ENCODE measurements around the gene CEP57L1. TPM values are rescaled to one million over a fixed set of nuclear protein-coding genes. Genes with fewer than 3 reads are reported as not detected.

Gene CEP57L1
- total RNA-seq, result 10 to 100 TPM; 14.4 to 29.3 TPM

- DNase-seq (ENCODE audit: low spot score) (peak; percentile 96), ATAC-seq (peak; percentile 88 to 89)
- no peaks in the 10 kb centered on the region for H3K27me3 Mint-ChIP-seq
- H3K4me1 Mint-ChIP-seq (ENCODE audit: low read depth in 2 of 2), result peaks cover 35 to 55% of the 10 kb centered on the region in 2 donors
- H3K27ac Mint-ChIP-seq, result peak within 1 kb of the TSS; percentile 94 to 96
- H3K9me3 Mint-ChIP-seq, result no peaks in the 10 kb centered on the region
- H3K4me3 Mint-ChIP-seq, result peak within 1 kb of the TSS; percentile 96
- H3K36me3 Mint-ChIP-seq, result peaks cover 5% of the 10 kb centered on the region
Measured at GRCh38 chr6:109095036-109095834, at the start of gene CEP57L1. Gene CEP57L1 (plus strand): TSS chr6:109095507. CDS start chr6:109145222, 49,715 bp downstream.

- Mint-ChIP-seq H3K27me3 (no peaks in the 10 kb centered on the region), H3K4me3 (no peak overlapping the region), H3K9me3 (no peaks in the 10 kb centered on the region), H3K36me3 (no peaks in the 10 kb centered on the region), H3K27ac (peak overlapping the region in 1 of 2 donors; percentile 63), H3K4me1 (ENCODE audit: low read depth in 2 of 2) (peaks cover 27 to 32% of the 10 kb centered on the region in 2 donors)
- ATAC-seq, result no peak
- no peak for DNase-seq (ENCODE audit: low spot score)
Measured at GRCh38 chr6:109048176-109048575, 47.1 kb upstream of the CEP57L1 start.

GRCh38 chr6:109048670-109049415 is 46.5 kb upstream of the CEP57L1 start:
- H3K27ac Mint-ChIP-seq, result no peak overlapping the region
- H3K4me3 Mint-ChIP-seq, result no peak overlapping the region
- no peaks in the 10 kb centered on the region for H3K36me3 Mint-ChIP-seq
- H3K4me1 Mint-ChIP-seq (ENCODE audit: low read depth in 2 of 2), result peaks cover 27 to 34% of the 10 kb centered on the region in 2 donors
- ATAC-seq (no peak), DNase-seq (ENCODE audit: low spot score) (no peak)
- no peaks in the 10 kb centered on the region for H3K9me3 Mint-ChIP-seq
- H3K27me3 Mint-ChIP-seq, result no peaks in the 10 kb centered on the region

GRCh38 chr6:109050012-109050411 is 45.3 kb upstream of the CEP57L1 start:
- no peak for ATAC-seq
- no peak overlapping the region for H3K4me3 Mint-ChIP-seq
- H3K27ac Mint-ChIP-seq, result no peak overlapping the region

GRCh38 chr6:109050447-109051102 is 44.7 kb upstream of the CEP57L1 start:
- H3K9me3 Mint-ChIP-seq, result no peaks in the 10 kb centered on the region
- H3K4me3 Mint-ChIP-seq, result no peak overlapping the region
- ATAC-seq (no peak), DNase-seq (ENCODE audit: low spot score) (no peak)
- H3K27ac Mint-ChIP-seq, result no peak overlapping the region
- H3K36me3 Mint-ChIP-seq, result no peaks in the 10 kb centered on the region
- peaks cover 20 to 29% of the 10 kb centered on the region in 2 donors for H3K4me1 Mint-ChIP-seq (ENCODE audit: low read depth in 2 of 2)
- no peaks in the 10 kb centered on the region for H3K27me3 Mint-ChIP-seq

More at GRCh38 chr6:109050012-109050411, 45.3 kb upstream of the CEP57L1 start:
- no peak for DNase-seq (ENCODE audit: low spot score)
- Mint-ChIP-seq H3K9me3 (no peaks in the 10 kb centered on the region), H3K36me3 (no peaks in the 10 kb centered on the region), H3K27me3 (no peaks in the 10 kb centered on the region), H3K4me1 (ENCODE audit: low read depth in 2 of 2) (peaks cover 26 to 34% of the 10 kb centered on the region in 2 donors)

GRCh38 chr6:109051301-109052017 is 43.8 kb upstream of the CEP57L1 start:
- Mint-ChIP-seq H3K4me3 (no peak overlapping the region), H3K36me3 (no peaks in the 10 kb centered on the region), H3K27ac (no peak overlapping the region), H3K9me3 (no peaks in the 10 kb centered on the region), H3K27me3 (no peaks in the 10 kb centered on the region), H3K4me1 (ENCODE audit: low read depth in 2 of 2) (peaks cover 20 to 27% of the 10 kb centered on the region in 2 donors)
- no peak for DNase-seq (ENCODE audit: low spot score)
- ATAC-seq, result no peak

GRCh38 chr6:109052018-109052651 is 43.2 kb upstream of the CEP57L1 start:
- no peak for DNase-seq (ENCODE audit: low spot score)
- peak overlapping the region in 1 of 2 donors; percentile 17 for H3K27ac Mint-ChIP-seq
- no peaks in the 10 kb centered on the region for H3K36me3 Mint-ChIP-seq
- H3K4me3 Mint-ChIP-seq, result no peak overlapping the region
- ATAC-seq, result no peak
- no peaks in the 10 kb centered on the region for H3K27me3 Mint-ChIP-seq
- H3K9me3 Mint-ChIP-seq, result no peaks in the 10 kb centered on the region
- peaks cover 25 to 33% of the 10 kb centered on the region in 2 donors for H3K4me1 Mint-ChIP-seq (ENCODE audit: low read depth in 2 of 2)

GRCh38 chr6:109052852-109053251 is 42.5 kb upstream of the CEP57L1 start:
- H3K27me3 Mint-ChIP-seq, result no peaks in the 10 kb centered on the region
- peaks cover 25 to 33% of the 10 kb centered on the region in 2 donors for H3K4me1 Mint-ChIP-seq (ENCODE audit: low read depth in 2 of 2)
- H3K27ac Mint-ChIP-seq, result peak overlapping the region in 1 of 2 donors; percentile 17
- no peaks in the 10 kb centered on the region for H3K36me3 Mint-ChIP-seq
- DNase-seq (ENCODE audit: low spot score) (no peak), ATAC-seq (no peak)
- no peaks in the 10 kb centered on the region for H3K9me3 Mint-ChIP-seq
- H3K4me3 Mint-ChIP-seq, result no peak overlapping the region

- no peak overlapping the region for H3K4me3 Mint-ChIP-seq
Measured at GRCh38 chr6:109053336-109053735, 42.0 kb upstream of the CEP57L1 start.

GRCh38 chr6:109055771-109056235 is 39.5 kb upstream of the CEP57L1 start:
- Mint-ChIP-seq H3K27ac (no peak overlapping the region), H3K4me1 (ENCODE audit: low read depth in 2 of 2) (peaks cover 27 to 40% of the 10 kb centered on the region in 2 donors), H3K27me3 (no peaks in the 10 kb centered on the region), H3K36me3 (no peaks in the 10 kb centered on the region), H3K4me3 (no peak overlapping the region), H3K9me3 (no peaks in the 10 kb centered on the region)
- no peak for DNase-seq (ENCODE audit: low spot score)
- no peak for ATAC-seq

More at GRCh38 chr6:109053336-109053735, 42.0 kb upstream of the CEP57L1 start:
- no peak for DNase-seq (ENCODE audit: low spot score)
- H3K27me3 Mint-ChIP-seq, result no peaks in the 10 kb centered on the region
- H3K27ac Mint-ChIP-seq, result peak overlapping the region in 1 of 2 donors; percentile 17
- ATAC-seq, result no peak
- no peaks in the 10 kb centered on the region for H3K36me3 Mint-ChIP-seq
- no peaks in the 10 kb centered on the region for H3K9me3 Mint-ChIP-seq
- peaks cover 23 to 30% of the 10 kb centered on the region in 2 donors for H3K4me1 Mint-ChIP-seq (ENCODE audit: low read depth in 2 of 2)

GRCh38 chr6:109056661-109057060 is 38.6 kb upstream of the CEP57L1 start:
- Mint-ChIP-seq H3K27ac (peak overlapping the region in 1 of 2 donors; percentile 22), H3K9me3 (no peaks in the 10 kb centered on the region), H3K36me3 (no peaks in the 10 kb centered on the region), H3K27me3 (no peaks in the 10 kb centered on the region), H3K4me1 (ENCODE audit: low read depth in 2 of 2) (peaks cover 26 to 40% of the 10 kb centered on the region in 2 donors), H3K4me3 (no peak overlapping the region)
- ATAC-seq (no peak), DNase-seq (ENCODE audit: low spot score) (no peak)

GRCh38 chr6:109058620-109059019 is 36.7 kb upstream of the CEP57L1 start:
- DNase-seq (ENCODE audit: low spot score), result no peak
- H3K27me3 Mint-ChIP-seq, result no peaks in the 10 kb centered on the region
- no peaks in the 10 kb centered on the region for H3K36me3 Mint-ChIP-seq
- H3K9me3 Mint-ChIP-seq, result no peaks in the 10 kb centered on the region
- ATAC-seq, result no peak
- H3K4me1 Mint-ChIP-seq (ENCODE audit: low read depth in 2 of 2), result peaks cover 27 to 41% of the 10 kb centered on the region in 2 donors
- H3K27ac Mint-ChIP-seq, result peak overlapping the region in 1 of 2 donors; percentile 84
- peak overlapping the region; percentile 48 for H3K4me3 Mint-ChIP-seq

Data from natural killer cell treated with Interleukin-12 subunit alpha and Interleukin-12 subunit beta and Interleukin-15 and Interleukin-18, amount 100 ng/mL, for 72 hours (primary cell).